ENCODE measurements around the gene KIAA1328. TPM values are rescaled to one million over a fixed set of nuclear protein-coding genes. Genes with fewer than 3 reads are reported as not detected.
"Not testable (repeated sequence)": the region's sequence is repeated elsewhere in the genome, so short reads cannot be mapped to it uniquely, and the experiment has no call there.

KIAA1328 gene
- total RNA-seq, 1 donor from 2014 or later = 5.8 TPM

- H3K4me3 ChIP-seq (ENCODE audit: low read depth, low read length) = no peak overlapping the region
- no peak for DNase-seq (ENCODE audit: low read depth)
- TF ChIP-seq CTCF (IDR thresholded peaks at IDR 0.05; ENCODE audit: insufficient read depth, low read length, poor library complexity, severe bottlenecking) = peak; percentile 14
- H3K36me3 ChIP-seq (ENCODE audit: control insufficient read depth, insufficient read depth, low read length) = no peaks in the 10 kb centered on the region
- H3K27me3 ChIP-seq (ENCODE audit: control insufficient read depth, insufficient read depth, low read length) = no peaks in the 10 kb centered on the region
Observed at GRCh38 chr18:36899289-36899688, 70.4 kb downstream of the KIAA1328 start.

GRCh38 chr18:36900466-36900865, 71.5 kb downstream of the KIAA1328 start:
- no peak for TF ChIP-seq CTCF (IDR thresholded peaks at IDR 0.05; ENCODE audit: insufficient read depth, low read length, poor library complexity, severe bottlenecking)
- Histone ChIP-seq H3K4me3 (ENCODE audit: low read depth, low read length) (no peak overlapping the region), H3K36me3 (ENCODE audit: control insufficient read depth, insufficient read depth, low read length) (no peaks in the 10 kb centered on the region), H3K27me3 (ENCODE audit: control insufficient read depth, insufficient read depth, low read length) (no peaks in the 10 kb centered on the region)
- no peak for DNase-seq (ENCODE audit: low read depth)

- no peaks in the 10 kb centered on the region for H3K27me3 ChIP-seq (ENCODE audit: control insufficient read depth, insufficient read depth, low read length)
- H3K4me3 ChIP-seq (ENCODE audit: low read depth, low read length) = no peak overlapping the region
- TF ChIP-seq CTCF (IDR thresholded peaks at IDR 0.05; ENCODE audit: insufficient read depth, low read length, poor library complexity, severe bottlenecking) = no peak
- no peak for DNase-seq (ENCODE audit: low read depth)
- no peaks in the 10 kb centered on the region for H3K36me3 ChIP-seq (ENCODE audit: control insufficient read depth, insufficient read depth, low read length)
Observed at GRCh38 chr18:36901277-36901701, 72.4 kb downstream of the KIAA1328 start.

- Histone ChIP-seq H3K36me3 (ENCODE audit: control insufficient read depth, insufficient read depth, low read length) (no peaks in the 10 kb centered on the region), H3K4me3 (ENCODE audit: low read depth, low read length) (no peak overlapping the region), H3K27me3 (ENCODE audit: control insufficient read depth, insufficient read depth, low read length) (no peaks in the 10 kb centered on the region)
- DNase-seq (ENCODE audit: low read depth) = no peak
- no peak for TF ChIP-seq CTCF (IDR thresholded peaks at IDR 0.05; ENCODE audit: insufficient read depth, low read length, poor library complexity, severe bottlenecking)
Observed at GRCh38 chr18:36903215-36903928, 74.4 kb downstream of the KIAA1328 start.

GRCh38 chr18:36905571-36905970, 76.6 kb downstream of the KIAA1328 start:
- Histone ChIP-seq H3K36me3 (ENCODE audit: control insufficient read depth, insufficient read depth, low read length) (no peaks in the 10 kb centered on the region), H3K4me3 (ENCODE audit: low read depth, low read length) (no peak overlapping the region), H3K27me3 (ENCODE audit: control insufficient read depth, insufficient read depth, low read length) (no peaks in the 10 kb centered on the region)
- no peak for DNase-seq (ENCODE audit: low read depth)
- TF ChIP-seq CTCF (IDR thresholded peaks at IDR 0.05; ENCODE audit: insufficient read depth, low read length, poor library complexity, severe bottlenecking) = no peak

GRCh38 chr18:36909282-36909681, 80.4 kb downstream of the KIAA1328 start:
- not testable (repeated sequence) for DNase-seq (ENCODE audit: low read depth); H3K4me3 ChIP-seq (ENCODE audit: low read depth, low read length); H3K36me3 ChIP-seq (ENCODE audit: control insufficient read depth, insufficient read depth, low read length); H3K27me3 ChIP-seq (ENCODE audit: control insufficient read depth, insufficient read depth, low read length)

All from kidney epithelial cell (primary cell).